GM21390 (cell line): Measurements from ENCODE around the gene GCNT2.
"Not testable (repeated sequence)": the region's sequence is repeated elsewhere in the genome, so short reads cannot be mapped to it uniquely, and the experiment has no call there.

ENCODE experiments used
- ATAC-seq: cut with Tn5 transposase; IDR thresholded peaks from one replicate; pipeline ENCODE4 v1.9.1; 2021; ENCODE audit not compliant: unreplicated experiment

The GCNT2 gene

DNA sequence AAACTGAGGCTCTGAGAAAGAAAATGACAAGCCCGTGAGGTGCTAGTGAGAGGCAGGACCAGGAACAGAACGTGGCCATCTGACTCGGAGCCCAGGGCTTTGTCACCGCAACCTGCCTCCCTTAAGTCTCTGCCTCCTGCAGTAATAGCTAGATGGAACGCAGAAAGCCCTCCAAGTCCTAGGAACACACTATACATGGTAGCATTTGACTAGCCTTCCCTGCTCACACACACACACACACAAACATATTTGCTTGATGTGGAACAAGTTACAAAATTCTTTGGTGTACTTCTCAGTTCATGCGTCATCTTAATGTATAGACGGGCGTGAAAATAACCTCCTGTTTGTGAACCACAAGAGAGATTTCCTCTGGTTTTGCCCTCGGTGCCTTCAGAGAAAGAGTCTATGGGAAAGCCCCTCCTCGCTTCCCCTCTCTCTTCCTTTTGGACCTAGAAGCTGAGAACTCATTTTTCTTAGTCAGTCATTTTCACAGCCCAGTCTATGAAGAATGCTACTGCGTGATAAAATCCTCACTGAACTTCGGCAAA lies 134.4 kb downstream of the GCNT2 start:
- no peak for ATAC-seq

DNA sequence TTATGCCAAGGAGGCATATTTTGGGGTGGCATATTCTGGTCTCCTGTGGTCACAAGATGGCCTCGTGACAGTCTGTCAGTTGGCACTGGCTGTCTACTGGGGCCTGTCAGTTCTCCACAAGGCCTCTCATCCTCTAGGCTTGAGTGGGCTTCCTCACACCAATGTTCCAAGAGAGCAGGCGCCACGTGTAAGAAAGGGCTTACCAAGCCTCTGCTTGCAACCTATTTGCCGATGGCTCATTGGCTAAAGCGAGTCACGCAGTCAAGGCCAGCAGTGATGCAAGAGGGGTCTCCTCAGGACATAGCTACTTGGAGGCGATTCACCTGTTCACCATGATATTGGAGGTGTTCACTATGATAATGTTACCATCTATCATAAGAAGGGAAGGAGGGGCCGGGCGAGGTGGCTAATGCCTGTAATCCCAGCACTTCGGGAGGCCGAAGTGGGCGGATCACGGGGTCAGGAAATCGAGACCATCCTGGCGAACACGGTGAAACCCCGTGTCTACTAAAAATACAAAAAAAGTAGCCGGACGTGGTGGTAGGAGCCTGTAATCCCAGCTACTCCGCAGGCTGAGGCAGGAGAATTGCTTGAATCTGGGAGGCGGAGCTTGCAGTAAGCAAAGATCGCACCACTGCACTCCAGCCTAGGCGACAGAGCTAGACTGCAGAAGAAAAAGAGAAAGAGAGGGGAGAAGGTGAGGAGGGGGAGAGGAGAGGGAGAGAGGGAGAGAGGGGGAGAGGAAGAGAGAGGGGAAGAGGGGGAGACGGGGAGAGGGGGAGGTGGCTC lies 138.0 kb downstream of the GCNT2 start:
- no peak for ATAC-seq

- no peak for ATAC-seq
Measured at GRCh38 chr6:10659699-10660348, 138.7 kb downstream of the GCNT2 start.

DNA sequence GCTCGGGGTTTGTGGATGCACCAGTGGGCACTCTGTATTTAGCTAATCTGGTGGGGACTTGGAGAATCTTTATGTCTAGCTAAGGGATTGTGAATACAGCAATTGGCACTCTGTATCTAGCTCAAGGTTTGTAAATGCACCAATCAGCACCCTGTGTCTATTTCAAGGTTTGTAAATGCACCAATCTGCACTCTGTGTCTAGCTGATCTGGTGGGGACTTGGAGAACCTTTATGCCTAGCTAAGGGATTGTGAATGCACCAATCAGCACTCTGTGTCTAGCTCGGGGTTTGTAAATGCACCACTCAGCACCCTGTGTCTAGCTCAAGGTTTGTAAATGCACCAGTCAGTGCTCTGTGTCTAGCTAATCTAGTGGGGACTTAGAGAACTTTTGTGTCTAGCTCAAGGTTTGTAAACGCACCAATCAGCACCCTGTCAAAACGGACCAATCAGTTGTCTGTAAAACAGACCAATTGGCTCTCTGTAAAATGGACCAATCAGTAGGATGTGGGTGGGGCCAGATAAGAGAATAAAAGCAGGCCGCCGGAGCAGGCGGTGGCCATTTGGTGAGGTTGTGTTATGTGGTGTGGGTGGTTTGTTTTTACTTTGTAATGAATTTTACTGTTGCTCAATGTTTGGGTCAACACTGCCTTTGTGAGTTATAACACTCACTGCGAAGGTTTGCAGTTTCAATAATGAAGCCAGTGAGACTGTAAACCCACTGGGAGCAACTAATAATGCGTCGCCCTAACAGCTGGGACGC lies 139.5 kb downstream of the GCNT2 start:
- not testable (repeated sequence) for ATAC-seq

- ATAC-seq: no peak
Measured at GRCh38 chr6:10662207-10662606, 141.1 kb downstream of the GCNT2 start.

DNA sequence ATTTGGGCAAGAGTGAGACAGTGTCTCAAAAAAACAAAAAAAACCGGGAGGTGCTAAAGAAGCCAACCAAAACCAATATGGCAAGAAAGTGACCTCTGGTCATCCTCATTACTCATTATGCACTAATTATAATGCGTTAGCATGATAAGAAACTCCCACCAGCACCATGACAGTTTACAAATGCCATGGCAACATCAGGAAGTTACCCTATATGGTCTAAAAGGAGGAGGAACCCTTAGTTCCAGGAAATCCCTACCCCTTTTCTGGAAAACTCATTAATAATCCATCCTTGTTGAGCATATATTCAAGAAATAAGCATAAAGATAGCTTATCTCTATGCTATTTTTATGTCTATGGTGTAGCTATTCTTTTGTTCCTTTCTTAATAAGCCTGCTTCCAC lies 141.6 kb downstream of the GCNT2 start:
- no peak for ATAC-seq

DNA sequence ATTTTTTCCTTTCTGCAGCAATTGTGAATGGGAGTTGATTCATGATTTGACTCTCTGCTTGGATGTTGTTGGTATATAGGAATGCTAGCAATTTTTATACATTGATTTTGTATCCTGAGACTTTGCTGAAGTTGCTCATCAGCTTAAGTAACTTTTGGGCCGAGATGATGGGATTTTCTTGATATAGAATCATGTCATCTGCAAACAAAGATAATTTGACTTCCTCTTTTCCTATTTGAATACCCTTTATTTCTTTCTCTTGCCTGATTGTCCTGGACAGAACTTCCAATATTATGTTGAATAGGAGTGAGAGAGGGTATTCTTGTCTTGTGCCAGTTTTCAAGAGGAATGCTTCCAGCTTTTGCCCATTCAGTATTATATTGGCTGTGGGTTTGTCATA lies 144.4 kb downstream of the GCNT2 start:
- ATAC-seq: not testable (repeated sequence)

GRCh38 chr6:10668126-10668917 lies 147.2 kb downstream of the GCNT2 start:
- ATAC-seq: no peak

DNA sequence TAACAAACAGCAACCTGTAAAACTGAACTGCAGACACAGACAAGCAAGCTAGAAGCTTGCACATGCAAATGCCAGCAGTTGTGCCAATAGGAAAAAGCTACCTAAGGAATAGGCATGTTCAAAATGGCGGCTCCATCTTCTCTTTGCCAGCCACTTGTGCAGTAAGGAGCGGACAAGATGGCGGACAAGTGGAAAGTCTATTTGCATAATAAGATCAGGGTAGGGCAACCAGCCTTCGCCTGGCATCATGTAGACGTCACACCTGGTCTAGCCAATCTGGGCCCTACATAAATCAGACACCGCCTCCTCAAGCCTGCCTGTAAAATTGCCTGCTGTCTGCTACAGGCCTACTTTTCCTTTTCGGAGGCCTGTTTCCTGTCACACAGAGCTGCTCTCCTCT lies 155.3 kb downstream of the GCNT2 start:
- ATAC-seq: no peak

- no peak for ATAC-seq
Measured at GRCh38 chr6:10678456-10678855, 157.3 kb downstream of the GCNT2 start.
